Fibroblast of lung (primary cell): ENCODE results near the gene IP6K1. TPM values are rescaled to one million over a fixed set of nuclear protein-coding genes. Genes with fewer than 3 reads are reported as not detected.

ENCODE experiments used
- DNase-seq, 2 donors: peaks; one replicate each; pipeline versions ENCODE4 v3.0.0 to v3.0.0-alpha.2; 2010; ENCODE audit warnings: low read depth in 2 of 2
- H2AFZ ChIP-seq: 2 replicates; pipeline ENCODE4 v1.5.1; 2012; ENCODE audit warnings: low read length, control low read depth, inconsistent platforms
- H3K27ac ChIP-seq: 2 replicates; pipeline ENCODE4 v1.5.1; 2011; ENCODE audit warnings: low read length, control low read depth; ENCODE audit not compliant: insufficient read depth
- H3K27me3 ChIP-seq: 2 replicates; pipeline ENCODE4 v1.5.1; 2011; ENCODE audit warnings: mild to moderate bottlenecking, low read length; ENCODE audit not compliant: control insufficient read depth, insufficient read depth
- H3K36me3 ChIP-seq: 2 replicates; pipeline ENCODE4 v1.5.1; 2011; ENCODE audit warnings: low read length; ENCODE audit not compliant: control insufficient read depth, insufficient read depth
- H3K4me1 ChIP-seq: 2 replicates; pipeline ENCODE4 v1.5.1; 2011; ENCODE audit warnings: low read length; ENCODE audit not compliant: control insufficient read depth, insufficient read depth; ENCODE audit errors: extremely low read depth
- H3K4me2 ChIP-seq: 2 replicates; pipeline ENCODE4 v1.5.1; 2011; ENCODE audit warnings: low read length, control low read depth; ENCODE audit not compliant: insufficient read depth; ENCODE audit errors: extremely low read depth
- H3K4me3 ChIP-seq, 4 experiments: fragments of 200-600 bp in 1 of 4; sonication (generic) in 1 of 4; replicated peaks in 1 of 4; 2 replicates each; pipeline ENCODE4 v1.5.1; 2011 to 2016; ENCODE audit warnings: low read length in 4 of 4, low read depth in 3 of 4, mild to moderate bottlenecking in 3 of 4, control low read depth in 2 of 4, inconsistent platforms in 1 of 4, mixed read lengths in 1 of 4; ENCODE audit not compliant: insufficient read depth in 1 of 4; ENCODE audit errors: control extremely low read depth in 1 of 4
- H3K79me2 ChIP-seq: 2 replicates; pipeline ENCODE4 v1.5.1; 2012; ENCODE audit warnings: mild to moderate bottlenecking, low read length, inconsistent platforms; ENCODE audit not compliant: control insufficient read depth, insufficient read depth
- H3K9ac ChIP-seq: 2 replicates; pipeline ENCODE4 v1.5.1; 2011; ENCODE audit warnings: mild to moderate bottlenecking, low read length, control low read depth; ENCODE audit not compliant: insufficient read depth
- H3K9me3 ChIP-seq: 2 replicates; pipeline ENCODE4 v1.5.1; 2012; ENCODE audit warnings: low read depth, low read length; ENCODE audit not compliant: control insufficient read depth, insufficient read depth
- H4K20me1 ChIP-seq: 2 replicates; pipeline ENCODE4 v1.5.1; 2011; ENCODE audit warnings: low read length; ENCODE audit not compliant: control insufficient read depth, insufficient read depth; ENCODE audit errors: extremely low read depth
- EZH2 ChIP-seq: IDR thresholded peaks from 2 replicates; pipeline ENCODE4 v1.5.1; 2012; ENCODE audit warnings: low read length, control low read depth, mild to moderate bottlenecking; ENCODE audit errors: missing control alignments
- polyA plus RNA-seq, 2 donors: library from polyadenylated mRNA; depleted of rRNA in 1 of 2; stranded (reverse) in 1 of 2; unstranded in 1 of 2; fragments of >200 nt; gene quantifications; 2 replicates each; pipeline ENCODE4 v1.2.1, GENCODE V29; 2011 to 2012; ENCODE audit warnings: missing spikeins in 1 of 2
- total RNA-seq: library from RNA; depleted of rRNA; stranded (reverse); fragments of >200 nt; gene quantifications from 2 replicates; pipeline ENCODE4 v1.2.1, GENCODE V29; 2014
- TF ChIP-seq, protein P1 (sequence below), 2 donors: IDR thresholded peaks in 1 of 2; conservative IDR thresholded peaks in 1 of 2; 1 replicate in 1 of 2; 2 replicates in 1 of 2; pipeline ENCODE4 v1.5.1; 2011 to 2012; ENCODE audit warnings: low read length in 2 of 2, control low read depth in 1 of 2, inconsistent platforms in 1 of 2, low read depth in 1 of 2, mild to moderate bottlenecking in 1 of 2

Gene IP6K1
- total and polyA plus RNA-seq, 2 donors (not counting 1 experiment from before 2014, with no cell fraction given) = 30.2 to 45.4 TPM

DNA sequence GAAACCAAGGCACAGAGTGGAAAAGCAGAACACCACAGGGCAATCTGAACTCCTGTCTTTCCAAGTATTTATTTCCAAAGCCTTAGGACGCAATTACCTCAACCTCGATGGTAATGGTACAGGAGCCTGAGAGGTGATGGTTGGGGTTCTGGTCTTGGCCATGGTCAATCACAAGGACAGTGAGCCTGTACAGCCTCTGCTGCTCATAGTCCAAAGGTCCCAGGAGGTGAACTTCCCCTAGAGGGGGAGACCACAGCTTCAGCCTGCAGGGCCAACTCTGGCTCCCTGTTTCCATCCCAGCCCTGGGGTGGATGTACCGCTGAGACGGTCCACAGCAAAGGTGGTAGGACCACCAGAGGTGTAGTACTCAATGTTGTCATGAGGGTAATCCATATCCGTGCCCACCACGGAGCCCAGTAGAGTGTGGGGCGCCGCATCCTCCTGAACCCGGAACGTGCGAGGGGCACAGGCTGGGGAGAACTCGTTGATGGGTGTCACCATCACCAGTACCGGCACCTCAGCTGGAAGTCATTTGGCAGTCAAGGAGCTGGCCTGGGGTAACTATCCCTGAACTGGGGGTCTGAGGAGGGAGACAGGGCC, 7.2 kb upstream of the IP6K1 start:
- no peak for DNase-seq
- Histone ChIP-seq H3K9me3 (no peaks in the 10 kb centered on the region), H3K4me2 (no peak overlapping the region), H2AFZ (no peak overlapping the region), H4K20me1 (no peaks in the 10 kb centered on the region), H3K4me1 (no peaks in the 10 kb centered on the region), H3K27me3 (no peaks in the 10 kb centered on the region), H3K27ac (no peak overlapping the region), H3K36me3 (no peaks in the 10 kb centered on the region), H3K9ac (no peak overlapping the region), H3K4me3 (no peak overlapping the region), H3K79me2 (no peaks in the 10 kb centered on the region)
- no peak for TF ChIP-seq EZH2
- TF ChIP-seq, protein P1, sequence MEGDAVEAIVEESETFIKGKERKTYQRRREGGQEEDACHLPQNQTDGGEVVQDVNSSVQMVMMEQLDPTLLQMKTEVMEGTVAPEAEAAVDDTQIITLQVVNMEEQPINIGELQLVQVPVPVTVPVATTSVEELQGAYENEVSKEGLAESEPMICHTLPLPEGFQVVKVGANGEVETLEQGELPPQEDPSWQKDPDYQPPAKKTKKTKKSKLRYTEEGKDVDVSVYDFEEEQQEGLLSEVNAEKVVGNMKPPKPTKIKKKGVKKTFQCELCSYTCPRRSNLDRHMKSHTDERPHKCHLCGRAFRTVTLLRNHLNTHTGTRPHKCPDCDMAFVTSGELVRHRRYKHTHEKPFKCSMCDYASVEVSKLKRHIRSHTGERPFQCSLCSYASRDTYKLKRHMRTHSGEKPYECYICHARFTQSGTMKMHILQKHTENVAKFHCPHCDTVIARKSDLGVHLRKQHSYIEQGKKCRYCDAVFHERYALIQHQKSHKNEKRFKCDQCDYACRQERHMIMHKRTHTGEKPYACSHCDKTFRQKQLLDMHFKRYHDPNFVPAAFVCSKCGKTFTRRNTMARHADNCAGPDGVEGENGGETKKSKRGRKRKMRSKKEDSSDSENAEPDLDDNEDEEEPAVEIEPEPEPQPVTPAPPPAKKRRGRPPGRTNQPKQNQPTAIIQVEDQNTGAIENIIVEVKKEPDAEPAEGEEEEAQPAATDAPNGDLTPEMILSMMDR (conservative IDR thresholded peaks at IDR 0.05 in 1 of 2, IDR thresholded peaks at IDR 0.05 in 1 of 2; ENCODE audit: low read depth in 1 of 2, low read length in 2 of 2) = no peak

DNA sequence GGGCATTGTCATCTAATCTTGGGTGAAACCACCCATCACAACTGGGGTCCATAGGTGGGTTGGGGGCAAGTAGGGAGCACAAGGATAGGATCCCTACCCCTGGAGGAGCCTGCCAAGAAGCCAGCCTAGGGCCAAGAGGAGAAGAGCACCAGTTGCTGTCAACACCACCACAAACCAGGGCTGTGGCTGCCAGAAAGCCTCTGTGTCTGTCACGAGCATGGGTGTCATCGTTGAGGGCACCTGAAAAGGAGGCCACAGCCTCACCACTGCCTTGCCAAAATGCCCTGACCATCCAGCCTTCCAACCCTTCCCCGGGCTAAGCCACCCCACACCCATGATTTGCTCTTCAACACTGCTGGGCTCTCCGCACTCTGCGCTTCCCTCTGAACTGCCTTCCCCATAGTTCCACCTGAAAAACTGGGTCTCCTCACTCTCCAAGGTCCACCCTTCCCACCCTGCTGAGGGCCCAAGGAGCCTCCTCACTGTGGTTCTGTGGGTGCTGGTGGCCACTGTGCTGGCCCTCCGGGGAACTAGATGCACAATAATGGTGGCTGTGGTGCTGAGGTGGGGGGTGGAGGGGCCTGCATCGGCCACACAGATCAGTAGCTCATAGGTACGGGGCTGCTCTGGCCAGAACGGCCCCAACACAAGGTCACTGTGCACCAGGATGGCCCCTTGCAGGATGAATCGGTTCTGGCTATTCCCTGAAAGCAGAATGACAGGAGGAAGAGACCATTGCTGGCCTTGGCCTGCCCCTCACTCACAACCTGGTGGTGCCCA, 6.2 kb upstream of the IP6K1 start:
- TF ChIP-seq, protein P1 (conservative IDR thresholded peaks at IDR 0.05 in 1 of 2, IDR thresholded peaks at IDR 0.05 in 1 of 2; ENCODE audit: low read depth in 1 of 2, low read length in 2 of 2) = no peak
- no peaks in the 10 kb centered on the region for H3K27me3 ChIP-seq
- no peak overlapping the region for H3K9ac ChIP-seq
- H3K9me3 ChIP-seq = no peaks in the 10 kb centered on the region
- no peaks in the 10 kb centered on the region for H3K4me1 ChIP-seq
- H3K4me3 ChIP-seq = no peak overlapping the region
- no peak overlapping the region for H3K4me2 ChIP-seq
- no peak overlapping the region for H2AFZ ChIP-seq
- H3K27ac ChIP-seq = no peak overlapping the region
- no peaks in the 10 kb centered on the region for H3K36me3 ChIP-seq
- no peaks in the 10 kb centered on the region for H4K20me1 ChIP-seq
- no peak for DNase-seq
- H3K79me2 ChIP-seq = no peaks in the 10 kb centered on the region

DNA sequence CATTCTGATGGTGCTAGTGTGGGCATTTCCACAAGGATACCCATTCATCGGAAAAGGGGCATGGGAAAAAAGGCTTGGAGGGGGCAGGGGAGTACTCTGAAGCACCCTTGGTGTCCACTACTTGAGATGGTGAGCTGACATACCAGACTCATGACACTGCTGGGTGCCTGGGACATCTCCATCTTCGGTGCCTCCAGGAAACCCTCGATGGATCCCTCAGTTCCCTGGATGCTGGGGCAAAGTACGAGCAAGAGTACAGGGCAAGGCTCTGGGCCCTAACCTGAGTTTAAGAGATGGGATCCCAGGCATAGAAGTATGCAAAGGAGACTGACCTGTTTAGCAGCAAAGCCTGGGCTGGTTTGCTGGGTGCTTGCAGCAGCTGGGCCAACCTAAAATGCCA, 5.2 kb upstream of the IP6K1 start:
- Histone ChIP-seq H3K36me3 (no peaks in the 10 kb centered on the region), H3K27ac (no peak overlapping the region), H2AFZ (no peak overlapping the region), H3K9me3 (no peaks in the 10 kb centered on the region), H4K20me1 (no peaks in the 10 kb centered on the region), H3K4me1 (peaks cover 3% of the 10 kb centered on the region), H3K79me2 (no peaks in the 10 kb centered on the region), H3K4me3 (no peak overlapping the region), H3K4me2 (no peak overlapping the region), H3K9ac (no peak overlapping the region), H3K27me3 (no peaks in the 10 kb centered on the region)
- DNase-seq = no peak
- TF ChIP-seq, protein P1 (conservative IDR thresholded peaks at IDR 0.05 in 1 of 2, IDR thresholded peaks at IDR 0.05 in 1 of 2; ENCODE audit: low read depth in 1 of 2, low read length in 2 of 2) = no peak
- TF ChIP-seq EZH2 = no peak
